HFFc6 (cell line): Measurements from ENCODE around the gene JMJD4. TPM values are rescaled to one million over a fixed set of nuclear protein-coding genes. Genes with fewer than 3 reads are reported as not detected.

ENCODE experiments used
- DNase-seq: peaks from one replicate; pipeline ENCODE4 v3.0.0-alpha.2; 2018
- H3K27ac Mint-ChIP-seq: 2 replicates; pipeline ENCODE4 v1.8.0; 2020; ENCODE audit warnings: mild to moderate bottlenecking, mixed read lengths
- H3K27me3 Mint-ChIP-seq: 2 replicates; pipeline ENCODE4 v1.8.0; 2021; ENCODE audit warnings: mild to moderate bottlenecking, moderate library complexity, mixed read lengths; ENCODE audit not compliant: insufficient read depth
- H3K36me3 Mint-ChIP-seq: 2 replicates; pipeline ENCODE4 v1.8.0; 2021; ENCODE audit warnings: low read depth, mixed read lengths
- H3K4me1 Mint-ChIP-seq: 2 replicates; pipeline ENCODE4 v1.8.0; 2020; ENCODE audit warnings: low read depth, mixed read lengths
- H3K4me3 Mint-ChIP-seq: 2 replicates; pipeline ENCODE4 v1.8.0; 2020; ENCODE audit warnings: mild to moderate bottlenecking, moderate library complexity, mixed read lengths
- H3K9me3 Mint-ChIP-seq: 2 replicates; pipeline ENCODE4 v1.8.0; 2020; ENCODE audit warnings: mild to moderate bottlenecking, mixed read lengths
- total RNA-seq, 6 experiments: library from RNA; stranded (reverse); fragmentation: NEBNext Ultra II Directional; extraction: Animal tissue kit (Norgen Biotek cat#: 25700); gene quantifications; 2 replicates in 1 of 6; 3 replicates in 5 of 6; pipeline ENCODE4 v1.2.3, GENCODE V29; 2021
- TF ChIP-seq, protein P1 (sequence below): fragments of 200-600 bp; sonication (generic); IDR thresholded peaks from 2 replicates; pipeline ENCODE4 v1.5.0; 2021; ENCODE audit warnings: antibody characterized with exemption, mild to moderate bottlenecking

JMJD4 gene
- total RNA-seq, 6 experiments from 2014 or later, result 20.2 to 23.1 (median 21.5) TPM

DNA sequence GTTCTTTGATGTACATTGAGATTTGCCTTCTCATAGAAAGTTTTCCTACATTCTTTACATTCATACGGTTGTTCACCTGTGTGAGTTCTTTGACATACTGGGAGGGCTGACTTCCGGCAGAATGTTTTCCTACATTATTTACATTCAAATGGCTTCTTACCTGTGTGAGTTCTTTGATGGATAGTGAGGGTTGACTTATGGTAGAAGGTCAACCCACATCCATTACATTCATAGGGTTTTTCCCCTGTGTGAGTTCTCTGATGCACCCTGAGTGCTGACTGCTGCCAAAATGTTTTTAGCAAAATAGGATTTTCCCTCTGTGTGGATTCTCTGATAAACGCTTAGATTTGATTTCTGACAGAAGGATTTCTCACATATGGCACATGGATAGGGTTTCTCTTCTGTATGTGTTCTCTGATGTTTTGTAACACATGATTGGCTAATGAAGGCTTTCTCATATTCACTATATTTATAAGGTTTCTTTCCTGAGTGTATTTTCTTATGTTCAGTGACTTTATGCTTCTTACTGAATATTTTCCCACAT is 37.7 kb downstream of the JMJD4 start:
- no peak for DNase-seq
- Mint-ChIP-seq H3K36me3 (peaks cover 13% of the 10 kb centered on the region; the same call in 1 of the 2 replicates), H3K27me3 (no peaks in the 10 kb centered on the region), H3K4me3 (no peak overlapping the region), H3K27ac (no peak overlapping the region), H3K4me1 (no peaks in the 10 kb centered on the region), H3K9me3 (peaks cover 60% of the 10 kb centered on the region)
- TF ChIP-seq, protein P1, sequence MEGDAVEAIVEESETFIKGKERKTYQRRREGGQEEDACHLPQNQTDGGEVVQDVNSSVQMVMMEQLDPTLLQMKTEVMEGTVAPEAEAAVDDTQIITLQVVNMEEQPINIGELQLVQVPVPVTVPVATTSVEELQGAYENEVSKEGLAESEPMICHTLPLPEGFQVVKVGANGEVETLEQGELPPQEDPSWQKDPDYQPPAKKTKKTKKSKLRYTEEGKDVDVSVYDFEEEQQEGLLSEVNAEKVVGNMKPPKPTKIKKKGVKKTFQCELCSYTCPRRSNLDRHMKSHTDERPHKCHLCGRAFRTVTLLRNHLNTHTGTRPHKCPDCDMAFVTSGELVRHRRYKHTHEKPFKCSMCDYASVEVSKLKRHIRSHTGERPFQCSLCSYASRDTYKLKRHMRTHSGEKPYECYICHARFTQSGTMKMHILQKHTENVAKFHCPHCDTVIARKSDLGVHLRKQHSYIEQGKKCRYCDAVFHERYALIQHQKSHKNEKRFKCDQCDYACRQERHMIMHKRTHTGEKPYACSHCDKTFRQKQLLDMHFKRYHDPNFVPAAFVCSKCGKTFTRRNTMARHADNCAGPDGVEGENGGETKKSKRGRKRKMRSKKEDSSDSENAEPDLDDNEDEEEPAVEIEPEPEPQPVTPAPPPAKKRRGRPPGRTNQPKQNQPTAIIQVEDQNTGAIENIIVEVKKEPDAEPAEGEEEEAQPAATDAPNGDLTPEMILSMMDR, result no peak

DNA sequence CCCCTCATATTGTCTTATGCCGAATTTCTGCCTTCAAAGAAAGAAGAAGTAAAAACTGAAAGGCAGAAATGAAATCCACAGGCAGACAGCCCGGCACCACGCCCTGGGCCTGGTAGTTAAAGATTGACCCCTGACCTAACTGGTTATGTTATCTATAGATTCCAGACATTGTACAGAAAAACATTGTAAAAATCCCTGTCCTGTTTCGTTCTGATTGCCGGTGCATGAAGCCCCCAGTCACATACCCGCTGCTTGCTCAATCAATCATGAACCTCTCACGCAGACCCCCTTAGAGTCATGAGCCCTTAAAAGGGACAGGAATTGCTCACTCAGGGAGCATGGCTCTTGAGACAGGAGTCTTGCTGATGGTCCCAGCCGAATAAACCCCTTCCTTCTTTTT is 49.3 kb downstream of the JMJD4 start:
- Mint-ChIP-seq H3K27me3 (no peaks in the 10 kb centered on the region; the same call in 1 of the 2 replicates), H3K36me3 (no peaks in the 10 kb centered on the region), H3K27ac (no peak overlapping the region), H3K4me3 (no peak overlapping the region), H3K4me1 (no peaks in the 10 kb centered on the region), H3K9me3 (peaks cover 62% of the 10 kb centered on the region)
- DNase-seq, result no peak
- TF ChIP-seq, protein P1, result no peak

Other genes with a start within 250 kb of the JMJD4 start
- 1 to 10 TPM; 2.1 to 3.4 (median 2.7) TPM for gene ZNF678, start 171.7 kb downstream of the JMJD4 start, total RNA-seq
- gene SNAP47, start 133 bp upstream of the JMJD4 start, total RNA-seq, result 10 to 100 TPM; 27.0 to 31.2 (median 30.4) TPM
- not detected for gene PRSS38, start 80.4 kb upstream of the JMJD4 start, total RNA-seq
- gene WNT9A, start 212.6 kb upstream of the JMJD4 start, total RNA-seq, result under 1 TPM; 0.17 to 0.67 (median 0.57) TPM